Measurements from ENCODE around the gene PTPRT. TPM values are rescaled to one million over a fixed set of nuclear protein-coding genes. Genes with fewer than 3 reads are reported as not detected.

Gene PTPRT
- total and polyA plus RNA-seq, 10 of the 15 experiments (the other 5 are each of a cell fraction or from before 2014, with no cell fraction given): not detected

DNA sequence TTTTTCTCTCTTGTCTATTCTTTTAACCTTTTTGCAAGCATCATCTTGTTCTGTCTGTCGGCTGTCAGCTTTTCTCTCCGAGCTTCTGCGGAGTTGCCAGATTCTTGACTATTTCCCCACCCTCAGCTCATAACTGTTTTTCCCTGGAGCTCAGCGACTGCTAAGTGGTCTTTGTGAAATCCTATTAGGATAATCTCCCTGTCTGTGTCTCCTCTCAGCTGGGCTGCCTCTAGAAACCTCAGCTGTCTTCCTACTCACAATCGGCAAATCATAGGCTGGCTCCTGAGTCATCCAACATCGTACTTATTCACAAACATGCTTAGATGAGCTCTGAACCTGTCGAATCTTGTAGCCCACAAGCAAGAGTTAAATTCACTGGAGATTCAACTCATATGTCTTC is 332.3 kb downstream of the PTPRT start:
- WGBS (ENCODE audit: insufficient coverage, insufficient replicate concordance, low lambda C conversion rate, missing lambda C conversion rate): 50% methylated on average over 7 of the region's 7 CpGs
- DNase-seq (ENCODE audit: low read depth, low spot score): no peak
- no peaks in the 10 kb centered on the region for H3K4me1 ChIP-seq (ENCODE audit: control insufficient read depth, insufficient read depth, low read length)
- H3K9me3 ChIP-seq (replicated peaks; ENCODE audit: control insufficient read depth, insufficient read depth, low read length): no peaks in the 10 kb centered on the region
- no peak for FAIRE-seq
- in situ Hi-C loops (cut with MboI): no loop called here
- H2AFZ ChIP-seq (ENCODE audit: control insufficient read depth, low read depth, low read length): no peak overlapping the region
- no peak overlapping the region for H3K27ac ChIP-seq (ENCODE audit: control insufficient read depth, insufficient read depth)
- no peaks in the 10 kb centered on the region for H3K27me3 ChIP-seq (replicated peaks in 1 of 2; ENCODE audit: control insufficient read depth in 2 of 2, insufficient read depth in 2 of 2, low read length in 1 of 2)
- ChIA-PET RAD21 (ENCODE audit: unreplicated experiment) (interaction anchor here (0.6 kb wide), 1 partner anchor 620 kb away, joined by 4 read pairs; no protein-coding TSS in a partner anchor), SMC1A (ENCODE audit: uncharacterized antibody, unreplicated experiment) (no interaction called here), POLR2A (interaction anchor here (0.5 kb wide), 1 partner anchor 55 kb away, joined by 4 read pairs; no protein-coding TSS in a partner anchor), CTCF (interaction anchor here (0.6 to 1.7 kb wide), 2 partner anchors 21 to 24 kb away, joined by 3 to 6 read pairs; no protein-coding TSS in a partner anchor)
- H3K4me2 ChIP-seq (ENCODE audit: control insufficient read depth, insufficient read depth): no peak overlapping the region
- no peaks in the 10 kb centered on the region for H3K79me2 ChIP-seq (ENCODE audit: control insufficient read depth, insufficient read depth, low read length)
- no peaks in the 10 kb centered on the region for H3K36me3 ChIP-seq (ENCODE audit: control insufficient read depth in 2 of 2, insufficient read depth in 2 of 2, low read length in 1 of 2)
- no peaks in the 10 kb centered on the region for H4K20me1 ChIP-seq (ENCODE audit: control insufficient read depth, insufficient read depth)
- no peak for ATAC-seq
- intact Hi-C loops (cut with micrococcal nuclease; ENCODE audit: unreplicated experiment): no loop called here
- BruUV-seq (replicated peaks): no TSS peak
- TF ChIP-seq NR2F1 (conservative IDR thresholded peaks at IDR 0.05) (no peak), TARDBP (IDR thresholded peaks at IDR 0.05; ENCODE audit: borderline replicate concordance) (no peak), TCF3 (IDR thresholded peaks at IDR 0.05; ENCODE audit: borderline replicate concordance, insufficient read depth, low read depth, low read length) (no peak), HCFC1 (IDR thresholded peaks at IDR 0.05; ENCODE audit: low read length) (no peak), STAT1 (conservative IDR thresholded peaks at IDR 0.05) (no peak), KDM1A (IDR thresholded peaks at IDR 0.05; ENCODE audit: borderline replicate concordance) (no peak), ZNF217 (IDR thresholded peaks at IDR 0.05) (no peak), TBL1XR1 (IDR thresholded peaks at IDR 0.05; ENCODE audit: low read depth, low read length) (no peak), SIN3A (IDR thresholded peaks at IDR 0.05; ENCODE audit: low read depth, low read length) (no peak), SRF (IDR thresholded peaks at IDR 0.05; ENCODE audit: low read depth in 2 of 2, low read length in 2 of 2) (no peak), BACH1 (IDR thresholded peaks at IDR 0.05; ENCODE audit: borderline replicate concordance) (no peak), RCOR1 (conservative IDR thresholded peaks at IDR 0.05; ENCODE audit: low read depth, low read length) (no peak), CREB1 (IDR thresholded peaks at IDR 0.05; ENCODE audit: low read depth) (no peak), JUNB (IDR thresholded peaks at IDR 0.05) (no peak), CEBPB (IDR thresholded peaks at IDR 0.05; ENCODE audit: borderline replicate concordance in 1 of 2, low read depth in 2 of 2, low read length in 2 of 2) (no peak)
- TF ChIP-seq, protein P1, sequence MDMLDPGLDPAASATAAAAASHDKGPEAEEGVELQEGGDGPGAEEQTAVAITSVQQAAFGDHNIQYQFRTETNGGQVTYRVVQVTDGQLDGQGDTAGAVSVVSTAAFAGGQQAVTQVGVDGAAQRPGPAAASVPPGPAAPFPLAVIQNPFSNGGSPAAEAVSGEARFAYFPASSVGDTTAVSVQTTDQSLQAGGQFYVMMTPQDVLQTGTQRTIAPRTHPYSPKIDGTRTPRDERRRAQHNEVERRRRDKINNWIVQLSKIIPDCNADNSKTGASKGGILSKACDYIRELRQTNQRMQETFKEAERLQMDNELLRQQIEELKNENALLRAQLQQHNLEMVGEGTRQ (IDR thresholded peaks at IDR 0.05; ENCODE audit: borderline replicate concordance, low read depth, low read length): no peak
- TF ChIP-seq, protein P2, sequence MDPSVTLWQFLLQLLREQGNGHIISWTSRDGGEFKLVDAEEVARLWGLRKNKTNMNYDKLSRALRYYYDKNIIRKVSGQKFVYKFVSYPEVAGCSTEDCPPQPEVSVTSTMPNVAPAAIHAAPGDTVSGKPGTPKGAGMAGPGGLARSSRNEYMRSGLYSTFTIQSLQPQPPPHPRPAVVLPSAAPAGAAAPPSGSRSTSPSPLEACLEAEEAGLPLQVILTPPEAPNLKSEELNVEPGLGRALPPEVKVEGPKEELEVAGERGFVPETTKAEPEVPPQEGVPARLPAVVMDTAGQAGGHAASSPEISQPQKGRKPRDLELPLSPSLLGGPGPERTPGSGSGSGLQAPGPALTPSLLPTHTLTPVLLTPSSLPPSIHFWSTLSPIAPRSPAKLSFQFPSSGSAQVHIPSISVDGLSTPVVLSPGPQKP (IDR thresholded peaks at IDR 0.05; ENCODE audit: low read depth, low read length): no peak
- TF ChIP-seq, protein P3, sequence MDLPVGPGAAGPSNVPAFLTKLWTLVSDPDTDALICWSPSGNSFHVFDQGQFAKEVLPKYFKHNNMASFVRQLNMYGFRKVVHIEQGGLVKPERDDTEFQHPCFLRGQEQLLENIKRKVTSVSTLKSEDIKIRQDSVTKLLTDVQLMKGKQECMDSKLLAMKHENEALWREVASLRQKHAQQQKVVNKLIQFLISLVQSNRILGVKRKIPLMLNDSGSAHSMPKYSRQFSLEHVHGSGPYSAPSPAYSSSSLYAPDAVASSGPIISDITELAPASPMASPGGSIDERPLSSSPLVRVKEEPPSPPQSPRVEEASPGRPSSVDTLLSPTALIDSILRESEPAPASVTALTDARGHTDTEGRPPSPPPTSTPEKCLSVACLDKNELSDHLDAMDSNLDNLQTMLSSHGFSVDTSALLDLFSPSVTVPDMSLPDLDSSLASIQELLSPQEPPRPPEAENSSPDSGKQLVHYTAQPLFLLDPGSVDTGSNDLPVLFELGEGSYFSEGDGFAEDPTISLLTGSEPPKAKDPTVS (IDR thresholded peaks at IDR 0.05; ENCODE audit: low read depth, low read length): no peak
- H3K9ac ChIP-seq (ENCODE audit: control insufficient read depth, insufficient read depth, low read length): no peak overlapping the region
- no peak overlapping the region for H3K4me3 ChIP-seq
